Trophoblast cell (in vitro differentiated cells and primary cell): ENCODE measurements around the gene BMP4.

Experiments
- DNase-seq, 2 donors: peaks; one replicate each; pipeline ENCODE4 v3.0.0-alpha.2; 2016
- H2AFZ ChIP-seq: 2 replicates; pipeline ENCODE4 v1.6.1; 2013; ENCODE audit warnings: low read length, moderate library complexity, mild to moderate bottlenecking; ENCODE audit not compliant: insufficient read depth, poor library complexity
- H2AK5ac ChIP-seq: 2 replicates; pipeline ENCODE4 v1.6.1; 2013; ENCODE audit warnings: mild to moderate bottlenecking, low read length
- H2BK120ac ChIP-seq: 2 replicates; pipeline ENCODE4 v1.6.1; 2013; ENCODE audit warnings: low read length, mild to moderate bottlenecking, moderate library complexity; ENCODE audit not compliant: insufficient read depth, poor library complexity
- H2BK12ac ChIP-seq: 2 replicates; pipeline ENCODE4 v1.6.1; 2013; ENCODE audit warnings: mild to moderate bottlenecking, low read length, moderate library complexity
- H2BK5ac ChIP-seq: 2 replicates; pipeline ENCODE4 v1.6.1; 2013; ENCODE audit warnings: low read length, low read depth, moderate library complexity, mild to moderate bottlenecking; ENCODE audit not compliant: poor library complexity
- H3K14ac ChIP-seq: 2 replicates; pipeline ENCODE4 v1.6.1; 2013; ENCODE audit warnings: mild to moderate bottlenecking, low read length
- H3K18ac ChIP-seq: 2 replicates; pipeline ENCODE4 v1.6.1; 2013; ENCODE audit warnings: mild to moderate bottlenecking, low read length
- H3K23ac ChIP-seq: 2 replicates; pipeline ENCODE4 v1.6.1; 2013; ENCODE audit warnings: low read length
- H3K27ac ChIP-seq: 2 replicates; pipeline ENCODE4 v1.5.1; 2013; ENCODE audit warnings: low read depth, mild to moderate bottlenecking, inconsistent platforms, low read length, moderate library complexity
- H3K27me3 ChIP-seq: 2 replicates; pipeline ENCODE4 v1.6.1; 2013; ENCODE audit warnings: inconsistent platforms, mild to moderate bottlenecking, low read length, moderate library complexity; ENCODE audit not compliant: insufficient read depth
- H3K36me3 ChIP-seq, 2 experiments: 1 replicate in 1 of 2; 2 replicates in 1 of 2; pipeline ENCODE4 v1.6.1; 2013; ENCODE audit warnings: low read length in 2 of 2, mild to moderate bottlenecking in 2 of 2, moderate library complexity in 1 of 2; ENCODE audit not compliant: insufficient read depth in 2 of 2, control insufficient read depth in 1 of 2
- H3K4ac ChIP-seq: 2 replicates; pipeline ENCODE4 v1.6.1; 2013; ENCODE audit warnings: low read depth, mild to moderate bottlenecking, low read length, moderate library complexity
- H3K4me1 ChIP-seq, 2 experiments: 1 replicate in 1 of 2; 2 replicates in 1 of 2; pipeline ENCODE4 v1.6.1; 2013; ENCODE audit warnings: low read length in 2 of 2, mild to moderate bottlenecking in 2 of 2, moderate library complexity in 1 of 2; ENCODE audit not compliant: insufficient read depth in 2 of 2, control insufficient read depth in 1 of 2
- H3K4me2 ChIP-seq: 2 replicates; pipeline ENCODE4 v1.6.1; 2013; ENCODE audit warnings: inconsistent platforms, mild to moderate bottlenecking, low read length, moderate library complexity
- H3K4me3 ChIP-seq: 2 replicates; pipeline ENCODE4 v1.5.1; 2013; ENCODE audit warnings: mild to moderate bottlenecking, low read depth, low read length, inconsistent platforms
- H3K79me1 ChIP-seq: one replicate; pipeline ENCODE4 v1.6.1; 2013; ENCODE audit warnings: low read length
- H3K79me2 ChIP-seq: 2 replicates; pipeline ENCODE4 v1.6.1; 2013; ENCODE audit warnings: low read length, mild to moderate bottlenecking; ENCODE audit not compliant: control insufficient read depth, insufficient read depth, poor library complexity
- H3K9ac ChIP-seq: 2 replicates; pipeline ENCODE4 v1.6.1; 2013; ENCODE audit warnings: mild to moderate bottlenecking, low read length
- H3K9me3 ChIP-seq: 2 replicates; pipeline ENCODE4 v1.6.1; 2013; ENCODE audit warnings: low read depth, mild to moderate bottlenecking, control low read depth, inconsistent platforms, low read length; ENCODE audit not compliant: insufficient read depth
- H4K12ac ChIP-seq: 2 replicates; pipeline ENCODE4 v1.6.1; 2013; ENCODE audit warnings: low read depth, mild to moderate bottlenecking, low read length, moderate library complexity
- H4K8ac ChIP-seq: 2 replicates; pipeline ENCODE4 v1.6.1; 2013; ENCODE audit warnings: low read depth, mild to moderate bottlenecking, low read length, moderate library complexity
- H4K91ac ChIP-seq: one replicate; pipeline ENCODE4 v1.6.1; 2013; ENCODE audit warnings: low read depth, mild to moderate bottlenecking, low read length, moderate library complexity
- WGBS: extraction: QIAGEN DNeasy Blood & Tissue Kit; methylation state at CpG from one replicate; pipeline ENCODE4 v1.1.7; 2013; ENCODE audit warnings: missing lambda C conversion rate; ENCODE audit not compliant: insufficient read length, insufficient coverage; ENCODE audit errors: extremely low coverage; 5-methylcytosine and 5-hydroxymethylcytosine counted together

Gene BMP4

DNA sequence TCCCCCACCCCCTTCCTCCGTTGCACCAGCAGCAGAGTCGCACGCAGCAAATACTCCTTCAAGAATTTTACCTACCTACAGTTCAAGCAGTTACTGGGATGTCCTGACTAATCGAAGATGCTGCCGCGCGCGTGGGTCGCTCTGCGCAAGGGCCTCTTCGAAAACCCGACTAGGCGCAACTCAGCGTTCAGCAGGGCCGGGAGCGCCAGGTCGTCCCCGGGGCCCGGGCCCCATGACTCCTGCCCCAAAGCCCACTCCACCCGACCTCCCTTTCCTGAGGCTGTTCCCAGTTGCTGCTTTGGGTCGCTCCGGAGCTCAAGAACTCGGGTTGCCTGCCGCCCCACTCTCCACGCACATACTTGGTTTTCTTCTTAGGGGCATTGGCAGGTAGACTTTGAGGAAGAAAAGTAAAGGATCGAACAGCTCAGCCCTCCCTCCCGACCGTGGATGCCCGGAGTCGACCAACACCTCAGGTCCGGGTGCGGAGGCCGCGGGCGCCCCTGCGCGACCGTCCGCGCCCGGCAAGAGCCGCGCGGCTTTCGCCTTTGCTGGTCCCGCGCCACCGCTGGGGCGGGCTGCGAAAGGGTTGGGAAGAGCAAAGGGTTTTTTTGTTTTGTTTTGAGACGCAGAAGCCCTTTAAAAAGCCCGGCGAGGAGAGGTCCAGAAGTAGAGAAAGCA, 1.9 kb downstream of the BMP4 start:
- Histone ChIP-seq H4K91ac (peak overlapping the region; percentile 17), H2BK120ac (no peak overlapping the region), H2BK5ac (no peak overlapping the region), H3K9ac (peak overlapping the region; percentile 72), H4K8ac (no peak overlapping the region), H3K79me2 (peaks cover 14% of the 10 kb centered on the region), H4K12ac (no peak overlapping the region), H3K4me1 (peaks cover 11 to 28% of the 10 kb centered on the region in 2 experiments), H2AFZ (no peak overlapping the region), H2AK5ac (no peak overlapping the region), H3K4me3 (peak overlapping the region; percentile 80), H2BK12ac (no peak overlapping the region), H3K23ac (no peak overlapping the region), H3K36me3 (peaks cover 9 to 13% of the 10 kb centered on the region in 2 experiments), H3K79me1 (peaks cover 38% of the 10 kb centered on the region), H3K27ac (no peak overlapping the region), H3K4me2 (peak overlapping the region; percentile 86), H3K18ac (peak overlapping the region; percentile 10), H3K9me3 (no peaks in the 10 kb centered on the region), H3K14ac (peak overlapping the region; percentile 2), H3K27me3 (no peaks in the 10 kb centered on the region), H3K4ac (peak overlapping the region; percentile 25)
- WGBS = no CpG with 5 or more reads among the region's 53 CpGs
- peak in 1 of 2 donors; percentile 26 for DNase-seq

- peaks cover 38% of the 10 kb centered on the region for H3K79me1 ChIP-seq
- no peaks in the 10 kb centered on the region for H3K9me3 ChIP-seq
- H2BK120ac ChIP-seq = peak overlapping the region; percentile 44
- peaks cover 11 to 28% of the 10 kb centered on the region in 2 experiments for H3K4me1 ChIP-seq
- peak in 1 of 2 donors; percentile 47 for DNase-seq
- peak overlapping the region; percentile 65 for H3K18ac ChIP-seq
- H3K4ac ChIP-seq = peak overlapping the region; percentile 61
- H3K36me3 ChIP-seq = peaks cover 9 to 13% of the 10 kb centered on the region in 2 experiments
- no CpG with 5 or more reads among the region's 51 CpGs for WGBS
- H3K79me2 ChIP-seq = peaks cover 14% of the 10 kb centered on the region
- H2AK5ac ChIP-seq = no peak overlapping the region
- H3K4me2 ChIP-seq = peak overlapping the region; percentile 86
- H2BK5ac ChIP-seq = peak overlapping the region; percentile 63
- peak overlapping the region; percentile 83 for H3K9ac ChIP-seq
- H3K14ac ChIP-seq = peak overlapping the region; percentile 67
- H2BK12ac ChIP-seq = peak overlapping the region; percentile 21
- no peak overlapping the region for H3K23ac ChIP-seq
- peak overlapping the region; percentile 15 for H4K8ac ChIP-seq
- H3K4me3 ChIP-seq = peak overlapping the region; percentile 80
- H3K27ac ChIP-seq = peak overlapping the region; percentile 70
- H4K91ac ChIP-seq = peak overlapping the region; percentile 64
- no peaks in the 10 kb centered on the region for H3K27me3 ChIP-seq
- H2AFZ ChIP-seq = no peak overlapping the region
- H4K12ac ChIP-seq = no peak overlapping the region
Observed at GRCh38 chr14:53953828-53954550, 2.6 kb downstream of the BMP4 start.

DNA sequence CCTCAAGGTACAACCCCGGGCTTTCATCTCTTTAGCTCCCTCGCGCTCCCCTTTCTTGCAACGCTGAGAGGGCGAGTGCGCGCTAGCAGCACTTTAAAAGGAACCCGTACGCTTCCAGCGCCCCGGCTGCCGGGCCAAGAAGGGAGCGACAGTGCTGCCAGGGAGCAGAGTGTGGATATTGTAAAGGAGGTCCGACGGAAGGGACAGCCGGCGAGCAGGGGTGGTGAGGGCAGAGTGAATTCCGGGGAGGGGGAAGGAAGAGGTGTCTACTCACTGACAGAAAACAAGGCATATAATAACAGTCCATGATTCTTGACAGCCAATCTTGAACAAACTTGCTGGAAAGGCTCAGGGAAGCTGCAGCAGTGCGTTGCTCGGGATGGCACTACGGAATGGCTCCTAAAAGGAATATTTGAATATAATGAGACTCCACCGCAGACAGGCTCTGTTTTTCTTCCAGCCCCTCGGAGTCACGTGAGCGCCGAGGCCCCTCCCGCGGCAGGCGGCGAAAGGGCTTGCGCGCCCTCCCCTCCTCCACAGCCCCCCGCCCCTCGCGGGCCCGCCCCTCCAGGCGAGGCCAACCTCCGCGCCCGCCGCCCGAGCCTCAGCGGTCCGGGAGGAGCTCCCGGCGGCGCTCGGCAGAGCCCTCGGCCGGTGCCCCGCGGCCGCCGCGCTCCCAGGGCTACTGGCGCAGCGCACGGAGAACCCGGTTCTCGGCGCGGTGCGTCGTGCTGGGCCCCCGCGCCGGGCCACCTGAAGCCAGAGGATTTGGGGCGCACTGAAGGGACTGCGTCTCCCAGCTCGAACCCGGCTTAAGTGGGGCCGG, 3.4 kb downstream of the BMP4 start:
- no CpG with 5 or more reads among the region's 72 CpGs for WGBS
- Histone ChIP-seq H3K36me3 (peaks cover 9 to 13% of the 10 kb centered on the region in 2 experiments), H4K91ac (peak overlapping the region; percentile 75), H2AK5ac (no peak overlapping the region), H3K23ac (no peak overlapping the region), H3K9me3 (no peaks in the 10 kb centered on the region), H2BK120ac (peak overlapping the region; percentile 44), H3K4me3 (peak overlapping the region; percentile 80), H2AFZ (peak overlapping the region; percentile 50), H2BK5ac (peak overlapping the region; percentile 70), H4K12ac (no peak overlapping the region), H3K27me3 (no peaks in the 10 kb centered on the region), H3K14ac (peak overlapping the region; percentile 67), H3K4me1 (peaks cover 11 to 28% of the 10 kb centered on the region in 2 experiments), H3K27ac (peak overlapping the region; percentile 70), H3K4me2 (peak overlapping the region; percentile 86), H2BK12ac (peak overlapping the region; percentile 23), H3K4ac (no peak overlapping the region), H4K8ac (peak overlapping the region; percentile 15), H3K79me2 (peaks cover 14% of the 10 kb centered on the region), H3K18ac (peak overlapping the region; percentile 65), H3K9ac (peak overlapping the region; percentile 83), H3K79me1 (peaks cover 38% of the 10 kb centered on the region)
- DNase-seq = peak; percentile 56 to 71

GRCh38 chr14:53952533-53952932, 4.1 kb downstream of the BMP4 start:
- peak overlapping the region; percentile 72 for H3K4me2 ChIP-seq
- H2AFZ ChIP-seq = no peak overlapping the region
- peaks cover 14% of the 10 kb centered on the region for H3K79me2 ChIP-seq
- H3K9ac ChIP-seq = no peak overlapping the region
- no peak overlapping the region for H3K18ac ChIP-seq
- DNase-seq = no peak
- H3K4ac ChIP-seq = peak overlapping the region; percentile 19
- H2AK5ac ChIP-seq = no peak overlapping the region
- H3K4me1 ChIP-seq = peaks cover 11 to 28% of the 10 kb centered on the region in 2 experiments
- peak overlapping the region; percentile 68 for H3K4me3 ChIP-seq
- H3K36me3 ChIP-seq = peaks cover 9 to 13% of the 10 kb centered on the region in 2 experiments
- peaks cover 37% of the 10 kb centered on the region for H3K79me1 ChIP-seq
- H4K8ac ChIP-seq = no peak overlapping the region
- no CpG with 5 or more reads among the region's 10 CpGs for WGBS
- no peak overlapping the region for H4K91ac ChIP-seq
- peak overlapping the region; percentile 57 for H3K27ac ChIP-seq
- H3K27me3 ChIP-seq = no peaks in the 10 kb centered on the region
- no peak overlapping the region for H3K23ac ChIP-seq
- no peak overlapping the region for H3K14ac ChIP-seq
- peak overlapping the region; percentile 8 for H2BK5ac ChIP-seq
- H3K9me3 ChIP-seq = no peaks in the 10 kb centered on the region
- H2BK12ac ChIP-seq = no peak overlapping the region
- H4K12ac ChIP-seq = no peak overlapping the region
- peak overlapping the region; percentile 3 for H2BK120ac ChIP-seq
